Peyer's patch (tissue), 4 donors: ENCODE data around the gene EFNA5.

Experiments used
- CTCF ChIP-seq, 6 experiments: fragments of 450-650 bp in 4 of 6; fragments of 200-600 bp in 2 of 6; sonication (generic) in 1 of 6; IDR thresholded peaks; one replicate each; pipeline ENCODE4 v1.5.1; 2017 to 2019; ENCODE audit warnings: antibody characterized with exemption in 6 of 6, mild to moderate bottlenecking in 3 of 6, moderate library complexity in 1 of 6
- POLR2A ChIP-seq, 2 donors: fragments of 450-650 bp; IDR thresholded peaks; one replicate each; pipeline ENCODE4 v1.5.1; 2017; ENCODE audit warnings: antibody characterized with exemption in 2 of 2, mild to moderate bottlenecking in 2 of 2, moderate library complexity in 2 of 2

DNA sequence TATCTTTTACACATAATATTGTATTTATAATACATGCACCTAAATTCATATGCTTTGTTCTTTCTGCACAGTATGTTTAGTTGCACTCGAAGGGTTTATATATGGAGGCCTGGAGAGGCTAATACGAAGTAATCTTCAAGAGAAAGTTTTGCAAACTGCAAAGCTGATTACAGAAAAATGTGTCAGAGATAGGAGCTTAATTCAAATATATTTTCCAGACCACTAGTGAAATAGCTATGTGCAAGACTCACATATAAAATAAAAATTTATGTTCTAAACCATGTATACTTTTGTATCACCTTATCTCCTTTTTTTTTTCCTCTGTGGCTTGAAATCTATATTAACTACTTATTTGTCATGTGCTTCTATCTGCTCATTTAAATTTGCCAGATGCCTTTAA, 313.8 kb downstream of the EFNA5 start:
- TF ChIP-seq CTCF (IDR thresholded peaks at IDR 0.05) (no peak), POLR2A (IDR thresholded peaks at IDR 0.05) (no peak)
